Spleen (tissue), 11 donors: ENCODE data around the gene RBBP6. TPM values are rescaled to one million over a fixed set of nuclear protein-coding genes. Genes with fewer than 3 reads are reported as not detected.

Source experiments
- DNase-seq: peaks from one replicate; pipeline ENCODE4 v3.0.0-alpha.2; 2020
- H3K27ac ChIP-seq, 8 donors: fragments of 200-600 bp; sonication (generic) in 7 of 8; 1 replicate in 4 of 8; 2 replicates in 4 of 8; pipeline versions ENCODE4 v1.5.0 to v1.8.0; 2016 to 2021; ENCODE audit warnings: inconsistent platforms in 4 of 8, mild to moderate bottlenecking in 4 of 8, moderate library complexity in 1 of 8
- H3K27me3 ChIP-seq, 7 donors: fragments of 200-600 bp; sonication (generic) in 6 of 7; replicated peaks in 1 of 7; 1 replicate in 4 of 7; 2 replicates in 3 of 7; pipeline versions ENCODE4 v1.5.0 to v1.8.0; 2016 to 2021; ENCODE audit warnings: inconsistent platforms in 3 of 7, mild to moderate bottlenecking in 1 of 7
- H3K36me3 ChIP-seq, 6 donors: fragments of 200-600 bp; sonication (generic) in 5 of 6; 1 replicate in 4 of 6; 2 replicates in 2 of 6; pipeline versions ENCODE4 v1.5.0 to v1.8.0; 2016 to 2021; ENCODE audit warnings: inconsistent platforms in 2 of 6
- H3K4me1 ChIP-seq, 6 donors: fragments of 200-600 bp; sonication (generic) in 5 of 6; 1 replicate in 3 of 6; 2 replicates in 3 of 6; pipeline versions ENCODE4 v1.5.0 to v1.8.0; 2016 to 2021; ENCODE audit warnings: inconsistent platforms in 3 of 6
- H3K4me3 ChIP-seq, 8 donors: fragments of 200-600 bp; sonication (generic) in 7 of 8; 1 replicate in 4 of 8; 2 replicates in 4 of 8; pipeline versions ENCODE4 v1.5.0 to v1.8.0; 2016 to 2021; ENCODE audit warnings: inconsistent platforms in 4 of 8, mild to moderate bottlenecking in 4 of 8, moderate library complexity in 2 of 8
- H3K9me3 ChIP-seq, 8 donors: fragments of 200-600 bp; sonication (generic) in 7 of 8; 1 replicate in 4 of 8; 2 replicates in 4 of 8; pipeline versions ENCODE4 v1.5.0 to v1.8.0; 2016 to 2021; ENCODE audit warnings: inconsistent platforms in 4 of 8
- POLR2A ChIP-seq, 3 donors: fragments of 450-650 bp; IDR thresholded peaks; one replicate each; pipeline ENCODE4 v1.5.1; 2017; ENCODE audit warnings: antibody characterized with exemption in 3 of 3, mild to moderate bottlenecking in 1 of 3
- POLR2AphosphoS5 ChIP-seq, 3 donors: sonication (generic); formaldehyde crosslinking; IDR thresholded peaks; one replicate each; pipeline ENCODE4 v1.5.1; 2017; ENCODE audit warnings: antibody characterized with exemption in 3 of 3
- WGBS, 5 donors: extraction: QIAGEN DNeasy Blood & Tissue Kit in 3 of 5; methylation state at CpG; one replicate each; pipeline versions ENCODE4 v1.1.5 to v1.1.7; 2013 to 2018; 5-methylcytosine and 5-hydroxymethylcytosine counted together
- intact Hi-C: fragments of 100-400 bp; cut with DNase I; formaldehyde crosslinking; loops from one replicate; pipeline ENCODE4 v1.15.0; 2023; ENCODE audit warnings: low total_unique reads
- polyA plus RNA-seq, 3 donors: library from polyadenylated mRNA; stranded (reverse); fragments of 200-250 nt; gene quantifications; one replicate each; pipeline ENCODE4 v1.2.1, GENCODE V29; 2013
- total RNA-seq, 7 donors: library from RNA; depleted of rRNA in 3 of 7; stranded (reverse); fragments of >200 nt in 3 of 7; fragmentation: NEBNext Ultra II Directional in 4 of 7; extraction: Animal tissue kit (Norgen Biotek cat#: 25700) in 4 of 7; gene quantifications; one replicate each; pipeline versions ENCODE4 v1.1.0 to v1.2.1, GENCODE V29; 2016 to 2021
- TF ChIP-seq, protein P1 (sequence below), 11 experiments: fragments of 200-600 bp in 7 of 11; fragments of 450-650 bp in 4 of 11; sonication (generic) in 4 of 11; IDR thresholded peaks in 8 of 11; conservative IDR thresholded peaks in 3 of 11; 1 replicate in 7 of 11; 2 replicates in 4 of 11; pipeline versions ENCODE4 v1.4.0 to v1.8.0; 2016 to 2021; ENCODE audit warnings: antibody characterized with exemption in 11 of 11, inconsistent platforms in 4 of 11, mild to moderate bottlenecking in 1 of 11
- donor health status: healthy with polysubstance abuse.
- donor health status: DM: no; HTN: no; CAD: no; lungs with moderate emphysema.
- donor health status: DM: no; HTN: no; CAD: no.
- donor health status: Bipolar disorder and iron deficiency.
- donor health status: healthy.
- donor health status: DM: no; HTN: no; CAD: no.
- donor health status: DM: yes; HTN: yes; CAD: no.

RBBP6 gene
- total and polyA plus RNA-seq, 10 donors = 34.3 to 83.9 (median 66.4) TPM

DNA sequence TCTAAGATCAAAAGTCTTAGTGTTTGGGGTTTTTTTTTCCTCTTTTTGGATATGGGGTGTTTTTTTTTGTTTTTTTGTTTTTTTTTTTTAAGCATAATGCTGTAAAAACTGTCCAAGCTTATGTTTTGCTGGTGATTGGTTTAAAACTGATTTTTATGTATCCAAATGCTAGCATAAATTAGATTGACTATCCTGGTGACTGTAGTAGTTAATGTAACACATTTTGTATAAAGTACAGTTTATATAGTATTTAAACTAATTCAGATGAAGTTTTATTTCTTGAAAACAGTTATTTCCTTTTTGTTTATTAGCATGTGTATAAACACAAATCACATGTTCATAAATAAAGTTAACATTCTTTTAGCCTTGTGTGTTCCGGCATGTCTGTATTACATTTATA, 10.9 kb downstream of the RBBP6 start:
- 92 to 100% (median 96%) methylated on average over 1 of the region's 1 CpG for WGBS, 5 donors
- H3K9me3 ChIP-seq = no peaks in the 10 kb centered on the region
- H3K4me3 ChIP-seq = no peak overlapping the region
- TF ChIP-seq POLR2A (IDR thresholded peaks at IDR 0.05) = no peak
- intact Hi-C loops = no loop called here
- H3K4me1 ChIP-seq = peaks cover 0 to 84% (median 37%) of the 10 kb centered on the region in 6 donors
- peaks cover 0 to 97% (median 35%) of the 10 kb centered on the region in 6 donors for H3K36me3 ChIP-seq
- no peak overlapping the region for H3K27ac ChIP-seq
- DNase-seq = no peak
- H3K27me3 ChIP-seq = no peaks in the 10 kb centered on the region

GRCh38 chr16:24552705-24553246, 13.4 kb downstream of the RBBP6 start:
- intact Hi-C loops = no loop called here
- no peak overlapping the region for H3K27ac ChIP-seq
- DNase-seq = no peak
- no peaks in the 10 kb centered on the region for H3K9me3 ChIP-seq
- H3K27me3 ChIP-seq = no peaks in the 10 kb centered on the region
- peaks cover 0 to 97% (median 43%) of the 10 kb centered on the region in 6 donors for H3K36me3 ChIP-seq
- H3K4me3 ChIP-seq = no peak overlapping the region
- peaks cover 0 to 59% (median 18%) of the 10 kb centered on the region in 6 donors for H3K4me1 ChIP-seq
- whole genome bisulfite sequencing, 5 donors = 85 to 97% (median 93%) methylated on average over 1 of the region's 1 CpG
- TF ChIP-seq POLR2AphosphoS5 (IDR thresholded peaks at IDR 0.05) (no peak), POLR2A (IDR thresholded peaks at IDR 0.05) (no peak)
- TF ChIP-seq, protein P1, sequence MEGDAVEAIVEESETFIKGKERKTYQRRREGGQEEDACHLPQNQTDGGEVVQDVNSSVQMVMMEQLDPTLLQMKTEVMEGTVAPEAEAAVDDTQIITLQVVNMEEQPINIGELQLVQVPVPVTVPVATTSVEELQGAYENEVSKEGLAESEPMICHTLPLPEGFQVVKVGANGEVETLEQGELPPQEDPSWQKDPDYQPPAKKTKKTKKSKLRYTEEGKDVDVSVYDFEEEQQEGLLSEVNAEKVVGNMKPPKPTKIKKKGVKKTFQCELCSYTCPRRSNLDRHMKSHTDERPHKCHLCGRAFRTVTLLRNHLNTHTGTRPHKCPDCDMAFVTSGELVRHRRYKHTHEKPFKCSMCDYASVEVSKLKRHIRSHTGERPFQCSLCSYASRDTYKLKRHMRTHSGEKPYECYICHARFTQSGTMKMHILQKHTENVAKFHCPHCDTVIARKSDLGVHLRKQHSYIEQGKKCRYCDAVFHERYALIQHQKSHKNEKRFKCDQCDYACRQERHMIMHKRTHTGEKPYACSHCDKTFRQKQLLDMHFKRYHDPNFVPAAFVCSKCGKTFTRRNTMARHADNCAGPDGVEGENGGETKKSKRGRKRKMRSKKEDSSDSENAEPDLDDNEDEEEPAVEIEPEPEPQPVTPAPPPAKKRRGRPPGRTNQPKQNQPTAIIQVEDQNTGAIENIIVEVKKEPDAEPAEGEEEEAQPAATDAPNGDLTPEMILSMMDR (IDR thresholded peaks at IDR 0.05 in 8 of 11, conservative IDR thresholded peaks at IDR 0.05 in 3 of 11) = no peak

- no peak overlapping the region for H3K4me3 ChIP-seq
- intact Hi-C loops = no loop called here
- H3K4me1 ChIP-seq = peaks cover 0 to 47% (median 18%) of the 10 kb centered on the region in 6 donors
- no peaks in the 10 kb centered on the region for H3K27me3 ChIP-seq
- WGBS, 5 donors = 82 to 100% (median 94%) methylated on average over 1 of the region's 1 CpG
- H3K9me3 ChIP-seq = no peaks in the 10 kb centered on the region
- TF ChIP-seq POLR2AphosphoS5 (IDR thresholded peaks at IDR 0.05) = no peak
- TF ChIP-seq, protein P1 (IDR thresholded peaks at IDR 0.05 in 8 of 11, conservative IDR thresholded peaks at IDR 0.05 in 3 of 11) = no peak
- TF ChIP-seq POLR2A (IDR thresholded peaks at IDR 0.05) = no peak
- DNase-seq = no peak
- peaks cover 0 to 97% (median 46%) of the 10 kb centered on the region in 6 donors for H3K36me3 ChIP-seq
- no peak overlapping the region for H3K27ac ChIP-seq
Measured at GRCh38 chr16:24553983-24554382, 14.6 kb downstream of the RBBP6 start.

GRCh38 chr16:24555346-24555872, 16.0 kb downstream of the RBBP6 start:
- H3K4me1 ChIP-seq = peaks cover 0 to 34% (median 12%) of the 10 kb centered on the region in 6 donors
- H3K9me3 ChIP-seq = no peaks in the 10 kb centered on the region
- 88 to 95% (median 92%) methylated on average over 6 of the region's 6 CpGs for WGBS, 5 donors
- no peak overlapping the region for H3K4me3 ChIP-seq
- no peak overlapping the region for H3K27ac ChIP-seq
- peaks cover 0 to 98% (median 50%) of the 10 kb centered on the region in 6 donors for H3K36me3 ChIP-seq
- H3K27me3 ChIP-seq = no peaks in the 10 kb centered on the region
- no peak for DNase-seq
- intact Hi-C loops = no loop called here
- no peak for TF ChIP-seq POLR2A (IDR thresholded peaks at IDR 0.05)
- TF ChIP-seq, protein P1 (IDR thresholded peaks at IDR 0.05 in 8 of 11, conservative IDR thresholded peaks at IDR 0.05 in 3 of 11) = no peak
- TF ChIP-seq POLR2AphosphoS5 (IDR thresholded peaks at IDR 0.05) = no peak
